ENCODE results near the gene SGCA.

DNA sequence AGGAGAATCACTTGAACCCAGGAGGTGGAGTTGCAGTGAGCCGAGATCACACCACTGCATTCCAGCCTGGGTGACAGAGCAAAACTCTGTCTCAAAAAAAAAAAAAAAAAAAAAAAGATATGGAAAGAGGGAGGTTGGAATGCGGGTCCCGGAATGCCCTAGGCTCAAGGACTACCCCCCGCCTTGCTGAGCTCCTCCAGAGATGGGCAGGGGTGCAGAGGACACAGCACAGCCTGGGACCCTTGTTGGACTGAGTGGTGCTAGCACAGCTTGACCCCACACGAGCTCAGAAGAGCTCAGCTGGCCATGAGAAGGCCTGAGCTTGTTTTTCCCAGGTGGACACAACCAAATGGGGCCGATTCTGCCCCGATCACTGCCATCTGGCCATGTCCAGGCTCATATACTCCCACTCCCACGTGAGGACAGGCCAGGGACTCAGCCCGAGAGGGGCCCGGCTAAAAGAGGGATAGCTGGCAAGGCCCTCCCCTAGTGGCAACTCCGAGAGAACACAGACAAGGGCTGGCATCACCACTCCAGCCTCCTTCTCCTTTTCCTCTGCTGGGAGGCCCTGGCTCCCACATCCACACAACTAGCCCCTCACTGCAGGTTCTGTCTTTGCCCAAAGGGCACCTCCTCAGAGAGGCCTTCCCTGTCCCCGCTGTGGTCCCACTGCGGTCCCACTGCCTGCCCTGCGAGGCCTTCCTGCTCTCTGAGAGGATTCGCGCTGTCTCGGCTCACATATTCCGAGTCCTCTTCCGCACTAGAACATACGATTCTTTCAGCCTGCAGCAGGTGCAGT lies 11.0 kb downstream of the SGCA start:
- TF ChIP-seq SMC3 (conservative IDR thresholded peaks at IDR 0.05; ENCODE audit: insufficient read depth, low read depth, low read length) (no peak), NFXL1 (CRISPR knock-in tag; IDR thresholded peaks at IDR 0.05) (no peak), NR2C1 (IDR thresholded peaks at IDR 0.05) (no peak), NR2C1 (tag; IDR thresholded peaks at IDR 0.05) (no peak), SAFB (IDR thresholded peaks at IDR 0.05; ENCODE audit: borderline replicate concordance, low read depth, low read length) (no peak), MXI1 (IDR thresholded peaks at IDR 0.05; ENCODE audit: low read depth, low read length) (no peak), MYNN (IDR thresholded peaks at IDR 0.05) (no peak), MYNN (CRISPR knock-in tag; IDR thresholded peaks at IDR 0.05) (no peak), HNRNPUL1 (IDR thresholded peaks at IDR 0.05; ENCODE audit: low read length) (no peak), NFATC3 (IDR thresholded peaks at IDR 0.05) (no peak)
- TF ChIP-seq, protein P1, sequence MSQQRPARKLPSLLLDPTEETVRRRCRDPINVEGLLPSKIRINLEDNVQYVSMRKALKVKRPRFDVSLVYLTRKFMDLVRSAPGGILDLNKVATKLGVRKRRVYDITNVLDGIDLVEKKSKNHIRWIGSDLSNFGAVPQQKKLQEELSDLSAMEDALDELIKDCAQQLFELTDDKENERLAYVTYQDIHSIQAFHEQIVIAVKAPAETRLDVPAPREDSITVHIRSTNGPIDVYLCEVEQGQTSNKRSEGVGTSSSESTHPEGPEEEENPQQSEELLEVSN (IDR thresholded peaks at IDR 0.05; ENCODE audit: borderline replicate concordance in 1 of 2, extremely low read depth in 1 of 2, insufficient read depth in 1 of 2, insufficient read length in 1 of 2, low read depth in 1 of 2, low read length in 1 of 2, poor library complexity in 1 of 2, severe bottlenecking in 1 of 2), result no peak
- TF ChIP-seq, protein P2, sequence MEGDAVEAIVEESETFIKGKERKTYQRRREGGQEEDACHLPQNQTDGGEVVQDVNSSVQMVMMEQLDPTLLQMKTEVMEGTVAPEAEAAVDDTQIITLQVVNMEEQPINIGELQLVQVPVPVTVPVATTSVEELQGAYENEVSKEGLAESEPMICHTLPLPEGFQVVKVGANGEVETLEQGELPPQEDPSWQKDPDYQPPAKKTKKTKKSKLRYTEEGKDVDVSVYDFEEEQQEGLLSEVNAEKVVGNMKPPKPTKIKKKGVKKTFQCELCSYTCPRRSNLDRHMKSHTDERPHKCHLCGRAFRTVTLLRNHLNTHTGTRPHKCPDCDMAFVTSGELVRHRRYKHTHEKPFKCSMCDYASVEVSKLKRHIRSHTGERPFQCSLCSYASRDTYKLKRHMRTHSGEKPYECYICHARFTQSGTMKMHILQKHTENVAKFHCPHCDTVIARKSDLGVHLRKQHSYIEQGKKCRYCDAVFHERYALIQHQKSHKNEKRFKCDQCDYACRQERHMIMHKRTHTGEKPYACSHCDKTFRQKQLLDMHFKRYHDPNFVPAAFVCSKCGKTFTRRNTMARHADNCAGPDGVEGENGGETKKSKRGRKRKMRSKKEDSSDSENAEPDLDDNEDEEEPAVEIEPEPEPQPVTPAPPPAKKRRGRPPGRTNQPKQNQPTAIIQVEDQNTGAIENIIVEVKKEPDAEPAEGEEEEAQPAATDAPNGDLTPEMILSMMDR (IDR thresholded peaks at IDR 0.05 in 2 of 3, conservative IDR thresholded peaks at IDR 0.05 in 1 of 3; ENCODE audit: insufficient read depth in 2 of 3, low read depth in 1 of 3, low read length in 3 of 3), result no peak
- TF ChIP-seq, protein P3, sequence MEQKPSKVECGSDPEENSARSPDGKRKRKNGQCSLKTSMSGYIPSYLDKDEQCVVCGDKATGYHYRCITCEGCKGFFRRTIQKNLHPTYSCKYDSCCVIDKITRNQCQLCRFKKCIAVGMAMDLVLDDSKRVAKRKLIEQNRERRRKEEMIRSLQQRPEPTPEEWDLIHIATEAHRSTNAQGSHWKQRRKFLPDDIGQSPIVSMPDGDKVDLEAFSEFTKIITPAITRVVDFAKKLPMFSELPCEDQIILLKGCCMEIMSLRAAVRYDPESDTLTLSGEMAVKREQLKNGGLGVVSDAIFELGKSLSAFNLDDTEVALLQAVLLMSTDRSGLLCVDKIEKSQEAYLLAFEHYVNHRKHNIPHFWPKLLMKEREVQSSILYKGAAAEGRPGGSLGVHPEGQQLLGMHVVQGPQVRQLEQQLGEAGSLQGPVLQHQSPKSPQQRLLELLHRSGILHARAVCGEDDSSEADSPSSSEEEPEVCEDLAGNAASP (IDR thresholded peaks at IDR 0.05), result no peak
